Measurements from ENCODE around the gene MMP23B. TPM values are rescaled to one million over a fixed set of nuclear protein-coding genes. Genes with fewer than 3 reads are reported as not detected.
"Not testable (repeated sequence)": the region's sequence is repeated elsewhere in the genome, so short reads cannot be mapped to it uniquely, and the experiment has no call there.

Gene MMP23B
- total RNA-seq, 4 donors from 2014 or later, result 0.67 to 7.8 (median 3.5) TPM

DNA sequence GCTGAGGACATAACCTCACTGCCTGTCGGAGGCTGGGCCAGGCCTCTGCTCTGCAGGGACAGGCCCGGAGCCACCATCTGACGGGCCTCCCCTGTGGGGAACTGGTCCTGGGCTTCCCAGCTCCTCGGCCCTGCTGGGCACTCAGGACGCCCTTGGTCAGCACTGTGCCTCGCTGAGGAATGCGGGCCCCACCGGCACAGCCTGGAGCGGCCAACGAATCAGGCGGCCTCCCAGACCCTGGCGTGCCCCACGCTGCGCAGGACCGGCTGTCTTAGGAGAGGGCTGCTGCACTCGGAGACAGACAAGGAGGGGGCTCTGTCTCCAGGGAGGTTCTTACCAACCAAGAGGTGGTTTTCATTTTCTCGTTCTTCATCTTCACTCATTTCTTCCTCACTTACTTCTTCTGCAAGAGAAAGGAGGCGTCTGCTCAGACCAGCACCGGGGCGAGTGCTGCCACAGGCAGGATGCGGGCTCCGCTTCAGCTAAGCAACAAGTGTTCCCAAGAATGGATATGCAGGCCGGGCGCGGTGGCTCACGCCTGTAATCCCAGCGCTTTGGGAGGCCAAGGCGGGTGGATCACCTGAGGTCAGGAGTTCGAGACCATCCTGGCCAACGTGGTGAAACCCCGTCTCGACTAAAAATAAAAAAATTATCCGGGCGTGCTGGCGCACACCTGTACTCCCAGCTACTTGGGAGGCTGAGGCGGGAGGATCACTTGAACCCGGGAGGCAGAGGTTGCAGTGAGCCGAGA lies 8.9 kb downstream of the MMP23B start:
- WGBS, 2 donors, result 94 to 95% methylated on average over 17 to 27 of the region's 38 CpGs
- H3K27ac ChIP-seq; H3K9me3 ChIP-seq; H3K4me1 ChIP-seq; intact Hi-C loops (cut with DNase I); DNase-seq; H3K4me3 ChIP-seq (replicated peaks in 1 of 3); H3K27me3 ChIP-seq: not testable (repeated sequence)
- H3K36me3 ChIP-seq, result peaks cover 13 to 26% of the 10 kb centered on the region in 2 donors

DNA sequence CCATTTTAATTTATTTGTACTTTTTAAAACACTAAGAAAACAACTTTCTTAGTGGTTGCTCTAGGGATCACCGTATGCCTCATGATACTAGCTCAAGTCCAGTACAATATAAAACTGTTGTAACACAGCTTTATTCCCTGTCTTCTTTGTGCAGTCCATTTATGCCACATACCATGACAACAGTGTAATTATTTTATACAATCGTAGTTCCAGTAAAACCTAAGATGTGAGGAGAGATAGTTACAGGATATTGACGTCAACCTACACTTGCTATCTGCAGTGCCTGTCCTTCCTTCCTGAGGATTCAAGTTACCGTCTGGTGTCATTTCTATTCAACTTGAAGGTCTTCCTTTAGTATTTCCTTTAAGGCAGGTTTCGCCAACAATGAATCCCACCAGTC lies 14.4 kb downstream of the MMP23B start:
- intact Hi-C loops (cut with DNase I), result not testable (repeated sequence)

DNA sequence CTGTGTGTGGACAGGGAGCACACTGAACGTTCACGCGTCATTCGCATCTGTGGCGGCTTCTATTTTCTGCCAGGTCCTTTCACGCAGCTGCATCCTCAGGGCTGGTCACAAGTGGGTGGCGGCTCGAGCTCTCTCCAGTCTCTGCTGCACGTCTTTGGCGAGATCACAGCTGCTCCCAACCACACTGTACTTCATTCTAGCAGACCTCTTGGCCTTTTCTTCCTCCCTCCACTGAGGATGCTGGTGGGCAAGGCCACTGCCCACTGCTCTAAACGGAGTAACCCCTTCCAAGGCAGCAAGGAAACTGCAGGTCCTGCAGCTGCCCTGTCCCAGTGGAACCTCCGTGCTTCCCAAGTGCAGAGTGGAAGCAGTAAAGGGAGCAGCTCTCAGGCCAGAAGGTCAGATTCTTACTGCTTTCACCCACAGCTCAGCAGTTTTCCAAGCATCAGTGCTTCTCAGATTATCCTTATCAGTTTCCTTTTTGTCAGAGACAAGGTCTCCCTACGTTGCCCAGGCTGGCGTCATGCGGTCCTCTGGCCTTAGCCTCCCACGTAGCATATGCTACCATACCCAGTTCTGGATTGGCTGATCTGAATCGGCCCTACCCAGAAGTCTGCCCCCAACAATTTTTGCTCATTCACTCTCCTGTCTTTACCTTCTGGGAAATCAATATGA lies 15.7 kb downstream of the MMP23B start:
- peaks cover 37 to 54% of the 10 kb centered on the region in 2 donors for H3K36me3 ChIP-seq
- intact Hi-C loops (cut with DNase I); H3K9me3 ChIP-seq; H3K4me3 ChIP-seq (replicated peaks in 1 of 3); DNase-seq; H3K4me1 ChIP-seq; H3K27ac ChIP-seq; H3K27me3 ChIP-seq: not testable (repeated sequence)
- 88 to 97% methylated on average over 17 of the region's 17 CpGs for WGBS, 2 donors

More for the DNA sequence above, 14.4 kb downstream of the MMP23B start:
- not testable (repeated sequence) for H3K27me3 ChIP-seq; DNase-seq; H3K9me3 ChIP-seq; H3K4me3 ChIP-seq (replicated peaks in 1 of 3); H3K4me1 ChIP-seq; H3K27ac ChIP-seq
- 75 to 84% methylated on average over 5 of the region's 5 CpGs for WGBS, 2 donors
- peaks cover 28 to 40% of the 10 kb centered on the region in 2 donors for H3K36me3 ChIP-seq

DNA sequence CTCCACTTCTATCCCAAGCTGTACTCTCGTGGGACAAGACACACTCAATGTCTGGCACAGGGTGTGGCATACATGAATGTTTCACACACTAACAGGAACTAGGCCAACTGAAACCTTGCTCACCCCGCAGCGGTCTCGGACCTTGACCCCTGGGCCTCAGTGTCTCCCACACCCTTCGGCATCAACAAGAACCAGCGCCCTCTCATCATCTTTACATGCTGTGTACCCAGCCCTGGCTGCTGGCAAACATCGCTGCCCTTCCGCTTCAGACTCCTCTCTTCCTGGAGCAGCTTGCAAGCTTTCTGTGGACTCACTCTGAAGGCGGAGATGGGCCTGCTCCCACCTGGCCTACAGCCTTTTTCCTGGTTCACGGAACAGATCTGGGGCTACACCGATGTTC lies 16.3 kb downstream of the MMP23B start:
- 95 to 96% methylated on average over 11 of the region's 11 CpGs for WGBS, 2 donors
- H3K27ac ChIP-seq; H3K27me3 ChIP-seq; H3K9me3 ChIP-seq; H3K4me3 ChIP-seq (replicated peaks in 1 of 3); H3K4me1 ChIP-seq; intact Hi-C loops (cut with DNase I); DNase-seq: not testable (repeated sequence)
- H3K36me3 ChIP-seq, result peaks cover 39 to 60% of the 10 kb centered on the region in 2 donors

DNA sequence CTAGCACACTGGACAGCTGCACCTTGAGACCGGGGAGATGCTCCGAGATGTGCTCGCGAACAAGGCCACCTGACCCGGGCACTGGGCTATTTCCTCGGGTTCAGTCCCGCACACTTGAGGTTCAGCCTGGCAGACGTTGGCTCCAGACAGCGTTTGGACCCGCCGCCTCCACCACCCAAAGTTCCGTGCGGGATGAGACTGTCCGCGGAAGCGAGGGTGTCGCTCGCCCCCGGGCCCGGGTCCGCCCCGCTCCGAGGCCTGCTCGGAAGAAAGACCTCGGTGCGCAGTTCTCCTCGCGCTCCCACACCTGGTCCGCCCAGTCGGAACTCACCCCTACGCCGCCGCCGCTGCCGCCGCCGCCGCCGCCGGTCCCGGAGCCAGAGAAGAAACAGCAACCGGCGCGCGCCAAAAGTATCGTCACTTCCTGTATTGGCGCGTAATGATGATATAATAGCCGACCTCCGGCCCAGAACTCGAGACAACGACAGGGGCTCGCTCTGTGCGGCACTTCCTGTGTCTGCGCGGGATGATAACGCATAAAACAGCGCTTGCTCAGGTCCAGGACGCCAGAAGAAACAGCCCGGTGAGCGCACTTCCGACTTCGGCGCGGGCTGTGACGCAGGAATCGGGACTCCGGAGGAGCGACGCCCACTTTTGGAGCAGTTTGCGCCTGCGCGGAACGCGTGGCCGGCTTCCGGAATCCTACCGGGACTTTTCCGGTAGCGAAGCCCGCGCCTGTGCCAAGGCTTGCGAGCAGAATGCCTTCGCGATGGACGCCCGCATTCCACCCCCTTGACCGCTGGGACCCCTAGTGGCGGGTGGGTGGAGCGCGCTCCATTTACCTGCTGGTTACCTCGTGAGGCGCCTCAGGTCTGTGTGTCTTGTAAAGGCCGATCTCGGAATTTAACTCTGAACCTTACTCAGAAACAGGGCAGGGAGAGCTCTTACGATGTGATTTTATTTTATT lies 26.9 kb downstream of the MMP23B start, which contains the start of gene CDK11B:
Gene CDK11B (minus strand): TSS at position 422 of the 967 bp plus-strand sequence. CDS start 1,519 bp downstream, outside the sequence.
- intact Hi-C loops (cut with DNase I); H3K4me1 ChIP-seq; H3K27me3 ChIP-seq; H3K9me3 ChIP-seq: not testable (repeated sequence)
- Histone ChIP-seq H3K4me3 (replicated peaks in 1 of 3) (peak within 1 kb of the TSS; percentile 70 to 78 (median 73)), H3K36me3 (peaks cover 30 to 31% of the 10 kb centered on the region in 2 donors), H3K27ac (peak within 1 kb of the TSS; percentile 89 to 99 (median 98))
- 0% methylated on average over 33 of the region's 96 CpGs; no CpG with 5 or more reads in 1 of the 2 donors for WGBS, 2 donors
- peak in 1 of 2 donors; percentile 53 for TF ChIP-seq POLR2A (IDR thresholded peaks at IDR 0.05)
- TF ChIP-seq, protein P1, sequence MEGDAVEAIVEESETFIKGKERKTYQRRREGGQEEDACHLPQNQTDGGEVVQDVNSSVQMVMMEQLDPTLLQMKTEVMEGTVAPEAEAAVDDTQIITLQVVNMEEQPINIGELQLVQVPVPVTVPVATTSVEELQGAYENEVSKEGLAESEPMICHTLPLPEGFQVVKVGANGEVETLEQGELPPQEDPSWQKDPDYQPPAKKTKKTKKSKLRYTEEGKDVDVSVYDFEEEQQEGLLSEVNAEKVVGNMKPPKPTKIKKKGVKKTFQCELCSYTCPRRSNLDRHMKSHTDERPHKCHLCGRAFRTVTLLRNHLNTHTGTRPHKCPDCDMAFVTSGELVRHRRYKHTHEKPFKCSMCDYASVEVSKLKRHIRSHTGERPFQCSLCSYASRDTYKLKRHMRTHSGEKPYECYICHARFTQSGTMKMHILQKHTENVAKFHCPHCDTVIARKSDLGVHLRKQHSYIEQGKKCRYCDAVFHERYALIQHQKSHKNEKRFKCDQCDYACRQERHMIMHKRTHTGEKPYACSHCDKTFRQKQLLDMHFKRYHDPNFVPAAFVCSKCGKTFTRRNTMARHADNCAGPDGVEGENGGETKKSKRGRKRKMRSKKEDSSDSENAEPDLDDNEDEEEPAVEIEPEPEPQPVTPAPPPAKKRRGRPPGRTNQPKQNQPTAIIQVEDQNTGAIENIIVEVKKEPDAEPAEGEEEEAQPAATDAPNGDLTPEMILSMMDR (IDR thresholded peaks at IDR 0.05), result peak in 4 of 6 experiments; percentile 19 to 31 (median 21)
- DNase-seq, result peak; percentile 89 to 95

DNA sequence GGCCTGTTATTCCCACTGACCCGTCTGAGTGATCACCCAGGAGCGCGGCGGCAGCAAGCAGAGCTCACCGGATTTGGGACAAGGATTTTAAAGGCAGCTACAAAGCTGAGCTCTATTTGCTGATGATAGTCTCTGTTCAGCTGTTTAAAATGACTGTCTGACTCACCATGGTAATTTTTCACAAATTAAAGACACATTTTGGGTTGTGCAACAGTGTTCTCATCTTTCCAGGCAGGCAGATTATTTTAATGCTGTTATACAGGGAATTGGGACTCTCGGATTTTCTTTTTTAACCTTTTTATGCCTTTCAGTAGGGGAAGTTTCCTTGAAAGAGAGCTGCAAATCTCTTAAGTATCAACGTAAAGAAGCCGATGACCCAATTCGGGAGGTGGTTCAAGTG lies 30.4 kb downstream of the MMP23B start:
- DNase-seq; H3K27me3 ChIP-seq; H3K4me1 ChIP-seq; H3K9me3 ChIP-seq; intact Hi-C loops (cut with DNase I); H3K4me3 ChIP-seq (replicated peaks in 1 of 3); H3K27ac ChIP-seq: not testable (repeated sequence)
- H3K36me3 ChIP-seq, result peaks cover 17 to 23% of the 10 kb centered on the region in 2 donors
- 67 to 77% methylated on average over 4 to 7 of the region's 9 CpGs for WGBS, 2 donors

DNA sequence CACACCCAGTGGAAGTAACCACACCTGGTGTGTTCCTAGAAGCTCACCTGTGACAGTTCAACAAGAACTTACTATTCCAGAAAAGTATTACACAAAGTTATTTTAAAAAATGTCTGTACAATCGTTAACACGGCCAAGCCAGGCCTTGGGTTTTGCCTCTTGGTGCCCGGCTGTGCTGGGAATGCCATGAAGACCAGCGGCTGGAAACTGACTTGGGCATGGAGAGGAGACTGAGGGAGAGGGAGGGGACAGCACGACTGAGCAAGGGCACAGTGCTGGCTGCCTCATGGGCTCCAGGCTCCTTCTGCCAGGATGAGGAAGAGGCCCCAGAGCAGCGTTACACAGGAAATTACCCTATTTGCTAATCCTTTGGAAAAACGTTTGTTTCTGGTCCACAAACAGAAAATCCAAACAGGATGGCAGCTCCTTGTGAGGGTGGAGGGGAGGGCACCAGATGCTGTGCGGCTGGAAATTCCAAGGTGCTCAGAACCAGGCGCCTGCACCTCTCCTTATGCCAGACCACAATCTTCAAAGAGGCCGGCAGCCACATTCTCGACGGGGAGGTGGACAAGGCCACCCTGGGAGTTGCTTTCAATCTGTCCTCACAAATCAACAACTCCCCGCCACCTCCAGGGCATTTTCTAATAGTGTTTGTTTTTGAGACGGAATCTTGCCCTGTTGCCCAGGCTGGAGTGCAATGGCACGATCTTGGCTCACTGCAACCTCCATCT lies 31.0 kb downstream of the MMP23B start:
- peaks cover 17 to 28% of the 10 kb centered on the region in 2 donors for H3K36me3 ChIP-seq
- intact Hi-C loops (cut with DNase I); DNase-seq; H3K4me3 ChIP-seq (replicated peaks in 1 of 3); H3K27me3 ChIP-seq; H3K4me1 ChIP-seq; H3K27ac ChIP-seq; H3K9me3 ChIP-seq: not testable (repeated sequence)
- 72 to 75% methylated on average over 10 to 15 of the region's 15 CpGs for WGBS, 2 donors

DNA sequence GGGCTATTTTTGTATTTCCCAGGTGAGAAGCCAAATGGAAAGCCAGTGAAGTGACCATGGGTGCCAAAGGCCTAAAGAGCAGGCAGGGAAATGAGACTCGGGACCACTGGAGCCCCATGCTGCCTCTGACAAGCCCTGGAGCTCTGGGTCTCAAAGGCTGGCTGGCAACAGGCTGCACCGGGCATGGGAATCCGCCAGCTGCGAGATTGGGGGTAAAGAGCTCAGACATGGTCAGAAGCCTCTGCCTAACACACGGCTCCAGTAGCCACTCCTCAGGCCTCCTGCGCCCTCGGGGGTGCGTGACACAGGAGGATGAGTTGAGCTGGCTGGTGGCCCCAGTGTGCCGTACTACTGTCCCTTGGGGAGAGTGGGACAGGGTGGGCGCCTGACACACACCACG lies 32.3 kb downstream of the MMP23B start:
- H3K27me3 ChIP-seq; H3K4me3 ChIP-seq (replicated peaks in 1 of 3); DNase-seq; H3K27ac ChIP-seq; intact Hi-C loops (cut with DNase I); H3K9me3 ChIP-seq; H3K4me1 ChIP-seq: not testable (repeated sequence)
- H3K36me3 ChIP-seq, result peaks cover 22 to 37% of the 10 kb centered on the region in 2 donors
- 79% methylated on average over 3 of the region's 11 CpGs; no CpG with 5 or more reads in 1 of the 2 donors for WGBS, 2 donors
